ENCODE data around the gene NPLOC4.
A peak's percentile ranks its signal among the peaks of the same experiment; 100 is the strongest.
"Not testable (repeated sequence)": the region's sequence is repeated elsewhere in the genome, so short reads cannot be mapped to it uniquely, and the experiment has no call there.

The NPLOC4 gene

DNA sequence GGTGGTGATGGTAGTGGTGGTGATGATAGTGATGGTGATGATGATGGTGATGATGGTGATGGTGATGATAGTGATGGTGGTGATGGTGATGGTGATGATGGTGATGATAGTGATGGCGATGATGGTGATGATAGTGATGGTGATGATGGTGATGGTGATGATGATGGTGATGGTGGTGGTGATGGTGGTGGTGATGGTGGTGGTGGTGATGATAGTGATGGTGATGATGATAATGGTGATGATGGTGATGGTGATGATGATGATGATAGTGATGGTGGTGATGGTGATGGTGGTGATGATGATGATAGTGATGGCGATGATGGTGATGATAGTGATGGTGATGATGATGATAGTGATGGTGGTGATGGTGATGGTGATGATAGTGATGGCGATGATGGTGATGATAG lies 104.9 kb downstream of the NPLOC4 start:
- not testable (repeated sequence) for DNase-seq

DNA sequence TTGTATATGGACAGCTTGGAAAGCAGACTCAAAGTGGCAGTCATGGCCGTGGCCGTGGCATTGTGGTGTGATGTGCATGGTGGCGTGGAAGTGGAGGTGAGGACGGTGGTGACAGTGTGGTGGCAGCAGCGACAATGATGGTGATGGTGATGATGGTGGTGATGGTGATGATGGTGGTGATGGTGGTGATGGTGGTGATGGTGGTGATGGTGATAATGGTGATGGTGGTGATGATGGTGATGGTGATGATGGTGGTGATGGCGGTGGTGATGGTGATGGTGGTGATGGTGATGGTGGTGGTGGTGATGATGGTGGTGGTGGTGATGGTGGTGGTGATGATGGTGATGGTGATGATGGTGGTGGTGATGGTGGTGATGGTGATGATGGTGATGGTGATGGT lies 105.9 kb downstream of the NPLOC4 start:
- DNase-seq = not testable (repeated sequence)

DNA sequence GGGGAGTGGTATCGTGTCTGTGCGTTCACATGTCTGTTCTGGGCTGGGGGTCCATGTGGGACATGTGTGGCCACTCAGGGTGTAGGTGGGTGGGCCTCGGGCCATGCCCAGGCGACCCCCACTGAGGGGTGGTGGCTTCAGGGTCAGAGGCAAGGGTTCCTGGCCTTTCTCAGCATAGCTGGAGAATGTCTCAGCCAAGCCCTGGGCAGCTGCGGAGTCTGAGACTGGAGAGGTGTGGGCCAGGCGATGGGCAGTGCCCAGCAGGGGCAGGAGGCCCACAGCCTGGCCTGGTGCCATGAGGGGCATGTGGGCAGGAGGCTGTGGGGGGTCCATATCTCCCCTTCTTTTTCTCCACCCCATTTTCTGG lies 107.5 kb downstream of the NPLOC4 start:
- no peak for DNase-seq

DNA sequence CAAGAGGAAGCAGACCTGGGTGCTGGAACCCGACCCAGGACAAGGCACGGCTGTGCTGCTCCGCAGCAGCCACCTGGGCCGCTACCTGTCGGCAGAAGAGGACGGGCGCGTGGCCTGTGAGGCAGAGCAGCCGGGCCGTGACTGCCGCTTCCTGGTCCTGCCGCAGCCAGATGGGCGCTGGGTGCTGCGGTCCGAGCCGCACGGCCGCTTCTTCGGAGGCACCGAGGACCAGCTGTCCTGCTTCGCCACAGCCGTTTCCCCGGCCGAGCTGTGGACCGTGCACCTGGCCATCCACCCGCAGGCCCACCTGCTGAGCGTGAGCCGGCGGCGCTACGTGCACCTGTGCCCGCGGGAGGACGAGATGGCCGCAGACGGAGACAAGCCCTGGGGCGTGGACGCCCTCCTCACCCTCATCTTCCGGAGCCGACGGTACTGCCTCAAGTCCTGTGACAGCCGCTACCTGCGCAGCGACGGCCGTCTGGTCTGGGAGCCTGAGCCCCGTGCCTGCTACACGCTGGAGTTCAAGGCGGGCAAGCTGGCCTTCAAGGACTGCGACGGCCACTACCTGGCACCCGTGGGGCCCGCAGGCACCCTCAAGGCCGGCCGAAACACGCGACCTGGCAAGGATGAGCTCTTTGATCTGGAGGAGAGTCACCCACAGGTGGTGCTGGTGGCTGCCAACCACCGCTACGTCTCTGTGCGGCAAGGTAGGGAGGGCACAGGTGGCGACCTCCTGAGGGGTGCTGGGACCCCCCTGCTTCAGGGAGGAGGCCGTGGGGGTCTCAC lies 108.1 kb downstream of the NPLOC4 start:
- no peak for DNase-seq

DNA sequence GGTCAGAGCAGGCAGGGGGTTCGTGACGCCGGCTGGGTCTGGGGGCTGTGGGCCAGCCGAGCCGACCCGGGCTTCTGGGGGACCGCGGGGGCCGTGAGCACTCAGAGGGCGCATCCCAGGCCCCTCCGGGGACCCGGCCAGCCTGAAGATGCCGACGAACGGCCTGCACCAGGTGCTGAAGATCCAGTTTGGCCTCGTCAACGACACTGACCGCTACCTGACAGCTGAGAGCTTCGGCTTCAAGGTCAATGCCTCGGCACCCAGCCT lies 108.6 kb downstream of the NPLOC4 start:
- DNase-seq = no peak

DNA sequence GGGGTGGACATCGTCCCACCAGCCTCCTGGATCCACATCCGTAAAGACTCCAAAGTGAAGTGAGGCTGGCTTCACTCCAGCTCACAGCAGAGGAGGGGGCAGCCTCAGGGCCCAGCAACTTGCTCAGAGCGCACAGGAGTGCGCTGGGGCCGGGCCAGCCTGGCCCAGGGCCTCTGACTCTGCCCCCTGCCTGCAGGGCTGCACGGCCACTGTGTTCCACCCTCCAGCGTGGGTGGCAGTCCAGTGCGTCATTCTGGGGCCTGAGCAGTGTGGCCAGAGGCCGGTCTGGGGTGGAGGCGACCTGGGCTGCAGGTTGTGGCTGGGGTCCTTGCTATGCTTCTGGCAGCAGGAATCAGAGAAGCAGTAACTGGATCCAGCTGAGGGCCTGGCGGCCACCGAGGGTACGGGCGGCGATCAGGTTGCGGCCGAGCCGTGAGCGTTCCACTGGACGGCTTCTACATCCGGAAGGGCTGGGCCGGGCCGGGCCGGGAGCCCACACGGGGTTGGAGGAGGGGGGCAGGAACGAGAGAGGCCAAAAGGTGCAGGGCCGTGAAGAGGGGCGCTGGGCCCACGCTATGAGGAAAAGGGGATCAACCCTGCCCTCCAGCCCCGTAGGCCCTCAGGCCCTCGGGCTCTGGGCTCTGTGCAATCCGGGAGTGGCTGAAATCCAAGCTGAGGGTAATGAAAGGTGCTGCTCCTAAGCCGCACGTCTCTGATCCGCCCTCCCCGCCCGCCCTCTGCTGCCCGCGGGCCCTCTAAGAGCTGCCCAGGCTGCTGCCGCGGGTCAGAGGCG lies 109.1 kb downstream of the NPLOC4 start, which contains the start of gene FSCN2:
Gene FSCN2 (plus strand): TSS at position 787 of the 793 bp plus-strand sequence. CDS start 155 bp downstream, outside the sequence.
- DNase-seq = no peak

DNA sequence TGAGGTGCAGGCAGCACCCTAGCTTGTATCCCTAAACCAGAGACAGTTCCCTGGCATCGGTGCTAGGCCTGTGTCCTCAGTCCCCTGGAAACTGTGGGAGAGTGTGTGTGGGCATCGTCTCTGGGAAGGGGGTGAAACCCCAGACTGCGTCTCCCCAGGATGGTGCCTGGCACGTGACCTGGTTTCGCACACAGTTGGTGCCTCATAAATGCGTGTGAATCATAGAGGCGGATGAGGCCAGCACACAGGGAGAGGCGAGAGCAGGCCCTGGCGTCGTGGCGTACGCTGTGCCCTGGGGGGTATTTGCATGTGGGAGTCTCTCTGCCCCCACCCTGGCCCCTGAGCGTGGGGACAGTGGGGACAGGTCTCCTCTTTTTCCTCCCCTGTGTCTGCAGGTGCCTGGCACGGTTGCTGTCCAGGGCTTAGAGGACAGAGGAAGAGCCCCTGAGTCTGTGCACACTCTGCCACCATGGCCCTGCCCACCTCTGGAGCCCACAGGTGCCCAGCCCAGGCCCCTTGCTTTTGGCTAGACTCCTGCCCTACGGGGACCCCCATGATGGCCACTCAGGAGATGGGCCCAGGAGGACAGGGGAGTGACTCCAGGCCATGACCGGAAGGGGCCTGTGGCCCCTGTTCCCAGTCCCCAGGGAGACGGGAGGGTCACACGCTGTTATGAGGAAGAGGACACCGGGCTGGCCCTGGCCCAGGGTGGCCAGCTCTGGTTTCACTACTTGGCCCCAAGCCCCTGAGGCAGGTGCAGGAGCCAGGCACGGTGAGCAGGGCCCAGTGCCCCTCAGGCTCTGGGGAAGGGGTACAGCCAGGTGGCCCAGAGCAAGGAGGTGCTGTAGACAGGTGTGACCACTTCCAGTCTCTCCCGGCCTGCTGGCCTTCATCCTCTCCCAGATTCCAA lies 110.0 kb downstream of the NPLOC4 start:
- DNase-seq = no peak

DNA sequence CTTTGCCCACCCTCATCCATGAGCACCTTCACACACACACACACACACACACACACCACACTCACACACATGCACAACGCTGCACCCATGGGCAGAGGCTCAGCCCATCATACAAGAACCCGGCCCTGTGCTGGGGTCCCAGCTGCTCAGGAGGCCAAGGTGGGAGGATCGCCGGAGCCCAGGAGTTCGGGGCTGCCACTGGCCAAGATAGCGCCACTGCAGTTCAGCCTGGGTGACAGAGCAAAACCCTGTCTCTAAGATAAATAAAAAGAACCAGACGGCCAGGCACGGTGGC lies 112.1 kb downstream of the NPLOC4 start:
- no peak for DNase-seq

DNA sequence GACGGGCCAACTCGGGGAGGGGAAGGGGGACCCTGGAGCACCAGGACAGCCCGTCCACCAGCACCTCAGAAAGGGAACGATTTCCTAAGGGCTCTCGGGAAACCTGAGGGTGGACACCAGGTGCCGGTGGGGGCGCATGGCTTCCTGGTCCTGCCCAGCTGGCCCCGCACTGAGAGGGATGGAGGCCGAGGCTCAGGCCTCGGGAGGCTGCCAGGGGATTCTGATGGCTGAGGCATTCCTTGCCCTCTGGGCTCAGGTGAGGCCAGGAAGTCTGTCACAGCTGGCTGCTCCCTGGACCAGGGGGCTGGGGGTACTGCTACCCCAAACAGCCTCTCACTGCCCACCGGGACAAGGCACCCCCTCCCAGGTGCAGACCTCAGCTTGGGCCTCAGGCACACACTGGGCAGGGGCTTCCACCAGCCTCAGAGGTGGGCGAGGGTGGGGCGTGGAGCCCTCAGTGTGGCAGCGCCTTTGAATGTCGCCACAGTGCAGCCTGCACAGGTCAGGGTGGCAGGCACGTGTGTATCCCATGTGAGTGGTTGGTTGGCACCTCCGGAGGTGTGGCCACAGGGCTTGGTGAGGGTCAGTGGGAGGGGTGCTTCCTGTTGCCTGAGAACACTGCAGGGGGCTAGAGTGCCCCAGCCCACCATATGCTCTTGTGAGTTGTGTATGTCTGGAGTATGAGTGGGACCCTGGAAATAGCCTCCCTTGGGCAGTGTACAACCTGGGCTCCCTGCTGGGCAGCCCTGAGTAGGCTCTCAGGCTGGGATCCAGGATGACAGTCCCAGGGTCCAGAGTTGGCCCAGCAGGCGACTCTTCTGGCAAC lies 112.7 kb downstream of the NPLOC4 start:
- DNase-seq = no peak

DNA sequence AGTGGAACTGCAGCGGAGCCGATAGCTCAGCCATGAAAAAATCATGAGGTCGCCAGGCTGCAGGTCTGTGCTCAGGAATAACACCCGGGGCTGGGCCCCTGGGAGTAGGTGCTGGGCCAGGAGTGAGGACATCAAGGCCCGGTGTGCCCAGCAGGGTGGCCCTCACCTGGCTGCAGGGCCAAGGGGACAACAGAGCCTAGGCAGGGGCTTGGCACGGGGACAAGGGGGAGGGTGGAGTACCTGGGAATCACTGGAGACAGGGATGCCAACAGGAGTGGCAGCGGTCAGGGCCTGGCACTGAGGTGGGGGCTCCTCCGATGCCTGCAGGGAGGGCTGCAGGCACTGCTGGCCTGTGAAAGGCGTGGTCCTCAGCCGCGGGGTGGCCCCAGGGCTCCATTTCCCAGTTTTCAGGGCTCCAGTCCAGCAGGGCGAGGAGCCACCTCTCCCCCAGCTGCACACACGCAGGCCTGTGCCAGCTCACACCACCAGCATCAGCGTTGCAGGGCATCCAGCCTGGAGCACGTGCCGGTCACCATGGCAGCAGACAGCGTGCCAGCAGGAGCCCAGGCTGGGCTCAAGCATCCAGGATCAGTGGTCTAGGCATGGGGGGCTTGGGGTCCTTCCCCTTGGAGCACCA lies 113.4 kb downstream of the NPLOC4 start:
- DNase-seq = no peak

DNA sequence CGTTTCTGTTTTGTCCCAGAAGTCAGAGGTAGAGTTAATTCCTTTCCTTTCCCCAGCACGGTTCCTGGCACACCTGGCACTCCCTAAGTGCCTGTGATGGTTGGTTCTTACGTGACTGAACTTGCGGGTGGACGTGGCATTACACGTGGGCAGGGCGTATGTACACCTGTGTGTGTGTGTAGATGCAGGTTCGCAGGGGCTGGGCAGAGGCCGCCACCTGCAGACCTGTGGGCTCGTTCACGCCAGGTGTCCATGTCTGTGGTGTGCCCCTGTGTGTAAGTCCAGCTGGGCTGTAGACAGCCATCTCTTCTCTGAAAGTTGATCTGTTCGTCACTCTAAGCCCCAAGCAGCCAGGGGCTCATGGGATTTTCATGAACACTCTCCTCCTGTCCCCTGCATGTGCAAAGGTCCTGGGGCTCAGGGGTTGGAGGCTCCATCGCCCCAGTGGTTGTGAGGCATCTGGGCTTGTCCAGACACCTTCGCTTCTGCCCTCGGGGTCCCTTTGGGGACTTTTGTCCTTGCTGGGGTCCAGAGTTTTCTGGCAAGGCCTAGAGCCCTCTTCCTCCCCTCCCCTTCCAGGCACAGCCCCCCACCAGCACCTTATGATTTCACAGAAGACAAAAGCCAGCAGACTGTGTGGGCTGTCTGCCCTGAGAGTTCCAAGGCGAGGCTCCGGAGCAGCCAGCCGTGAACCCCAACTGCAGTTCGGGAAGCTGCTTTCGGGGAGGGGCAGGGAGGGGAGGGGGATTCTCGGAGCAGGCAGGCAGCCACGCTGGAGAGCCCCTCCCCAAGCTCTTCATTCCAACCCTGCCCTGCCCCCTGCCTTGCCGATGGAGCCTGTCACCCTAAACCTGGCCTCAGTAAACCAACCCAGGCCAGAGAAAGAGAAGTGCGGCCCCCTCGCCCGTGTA lies 114.2 kb downstream of the NPLOC4 start:
- DNase-seq = peak; percentile 60

DNA sequence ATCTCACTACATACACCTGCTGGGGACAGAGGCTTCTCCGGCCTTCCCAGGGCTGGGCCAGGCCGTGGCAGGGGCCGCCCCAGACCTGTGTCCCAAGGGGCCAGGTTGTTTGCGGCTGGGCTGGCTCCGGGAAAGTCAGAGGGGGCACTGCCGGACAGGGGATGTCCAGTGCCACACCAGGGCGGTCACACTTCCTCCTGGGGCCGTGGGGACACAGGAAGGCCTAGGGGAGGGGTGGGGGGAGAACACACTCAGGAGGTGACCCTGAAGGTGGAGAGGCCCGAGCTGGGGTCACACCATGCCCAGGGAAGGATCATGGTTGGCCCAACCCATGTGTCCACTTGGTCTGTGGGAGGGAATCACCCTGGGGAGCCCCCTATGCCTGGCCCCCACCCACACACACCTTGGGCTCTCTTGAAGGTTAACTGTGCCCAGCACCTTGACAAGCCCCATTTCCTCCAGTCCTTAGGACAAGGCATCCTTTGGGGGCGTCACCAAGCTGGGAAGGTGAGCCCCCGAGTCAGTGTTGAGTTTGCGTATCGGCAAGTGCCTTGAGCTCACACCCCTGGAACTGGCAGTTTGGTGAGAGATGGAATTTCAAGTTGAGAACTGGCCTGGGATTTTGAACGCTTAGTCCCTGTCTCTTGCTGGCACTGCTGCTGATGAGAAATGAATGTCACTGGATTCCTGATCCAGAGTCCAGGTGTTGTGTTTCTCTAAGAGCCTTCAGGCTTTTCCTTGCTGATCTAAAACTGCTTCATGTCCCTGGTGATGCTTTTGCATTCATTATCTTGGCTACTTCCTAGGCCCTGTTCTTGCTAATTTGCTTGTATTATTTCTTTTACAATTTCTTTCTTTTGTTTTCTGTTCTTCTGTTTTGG lies 116.7 kb downstream of the NPLOC4 start:
- DNase-seq = no peak

DNA sequence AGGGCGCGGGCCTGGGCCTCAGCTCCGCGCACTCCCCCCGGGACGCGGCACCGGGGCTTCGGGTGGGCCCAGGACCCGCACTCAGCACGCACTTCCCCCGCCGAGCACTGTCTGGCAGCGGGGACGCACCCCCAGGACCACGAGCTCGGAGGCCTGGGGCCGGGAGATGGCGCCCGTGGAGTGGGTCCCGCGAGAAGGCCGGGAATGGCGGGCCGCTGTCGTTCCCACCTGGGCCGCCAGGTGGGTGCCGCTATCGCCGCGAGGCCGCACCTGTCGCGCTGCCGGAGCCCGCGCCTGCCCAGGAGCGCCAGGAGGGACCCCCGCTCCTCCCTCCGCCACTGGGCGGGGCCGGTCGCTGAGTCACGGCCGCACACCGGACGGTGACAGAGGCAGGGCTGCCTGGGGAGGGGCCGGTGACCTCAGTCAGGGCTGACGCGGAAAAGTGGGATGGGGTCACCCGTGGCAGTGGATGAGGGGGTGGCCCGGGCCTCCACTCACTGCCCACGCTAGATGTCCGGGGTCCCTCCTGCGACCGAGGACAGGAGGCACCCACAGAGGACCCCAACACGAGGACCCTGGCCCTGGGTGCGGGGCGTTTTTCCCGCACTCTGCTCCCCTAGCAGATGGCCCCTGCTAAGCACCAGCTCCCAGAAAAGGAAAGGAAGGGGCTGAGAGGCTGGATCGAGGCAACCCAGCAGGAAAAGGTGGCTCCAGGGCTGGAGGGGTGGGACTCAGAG lies 117.5 kb downstream of the NPLOC4 start:
- peak; percentile 25 for DNase-seq

DNA sequence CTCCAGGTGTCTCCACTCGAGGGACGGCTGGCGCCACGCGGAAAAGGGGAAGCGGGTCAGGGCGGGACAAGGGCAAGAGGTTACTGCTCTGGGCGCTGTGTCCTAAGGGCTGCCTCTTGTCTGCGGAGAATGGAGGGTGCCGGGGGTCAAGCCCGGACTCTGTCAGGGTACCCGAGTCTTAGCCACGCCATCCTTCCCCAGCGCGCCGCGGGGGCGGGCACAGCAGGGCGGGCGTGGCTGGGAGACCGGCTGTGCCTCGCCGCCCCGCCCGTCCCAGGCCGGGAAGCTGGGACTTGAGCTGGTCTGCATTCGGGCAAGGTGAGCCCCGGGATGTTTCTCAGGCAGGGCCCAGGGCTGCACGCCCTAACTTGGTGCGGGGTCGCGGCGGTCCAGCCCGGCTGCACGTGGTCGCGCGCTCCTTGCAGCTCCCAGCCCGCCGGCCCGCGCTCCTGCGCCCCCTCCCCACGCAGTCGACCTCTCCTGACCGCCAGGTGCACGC lies 118.1 kb downstream of the NPLOC4 start:
- peak; percentile 37 for DNase-seq

DNA sequence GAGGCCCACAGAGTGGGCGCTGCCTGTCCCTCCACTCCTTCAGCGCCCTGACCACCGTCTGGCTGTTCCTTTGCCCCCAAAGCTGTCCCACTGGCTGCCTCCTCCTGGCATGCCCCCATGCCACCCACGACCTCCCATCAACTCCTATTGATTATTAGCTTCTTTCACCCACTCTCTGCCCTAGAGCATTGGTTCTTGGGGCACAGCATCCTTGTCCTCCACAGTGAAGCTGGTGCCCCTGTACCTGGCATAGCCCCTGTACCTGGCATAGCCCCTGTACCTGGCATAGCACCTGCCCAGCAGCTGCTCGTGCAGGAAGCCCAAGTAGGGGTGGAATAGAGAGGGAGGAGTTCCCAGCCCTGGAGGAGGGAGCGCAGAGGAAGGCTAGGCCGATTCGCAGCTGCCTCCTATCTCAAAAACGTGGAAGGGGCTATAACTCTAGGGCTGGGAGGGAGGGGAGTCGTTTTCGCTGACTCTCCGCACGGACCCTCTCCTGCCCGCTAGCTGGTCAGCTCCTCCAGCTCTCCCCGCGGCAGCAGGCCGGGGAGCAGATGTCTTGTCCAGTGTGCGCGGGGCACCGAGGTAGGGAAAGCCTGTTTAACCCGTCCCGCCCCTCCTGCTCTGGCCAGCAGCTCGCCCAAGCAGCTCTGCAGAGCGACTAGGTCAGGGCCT lies 118.7 kb downstream of the NPLOC4 start:
- no peak for DNase-seq

DNA sequence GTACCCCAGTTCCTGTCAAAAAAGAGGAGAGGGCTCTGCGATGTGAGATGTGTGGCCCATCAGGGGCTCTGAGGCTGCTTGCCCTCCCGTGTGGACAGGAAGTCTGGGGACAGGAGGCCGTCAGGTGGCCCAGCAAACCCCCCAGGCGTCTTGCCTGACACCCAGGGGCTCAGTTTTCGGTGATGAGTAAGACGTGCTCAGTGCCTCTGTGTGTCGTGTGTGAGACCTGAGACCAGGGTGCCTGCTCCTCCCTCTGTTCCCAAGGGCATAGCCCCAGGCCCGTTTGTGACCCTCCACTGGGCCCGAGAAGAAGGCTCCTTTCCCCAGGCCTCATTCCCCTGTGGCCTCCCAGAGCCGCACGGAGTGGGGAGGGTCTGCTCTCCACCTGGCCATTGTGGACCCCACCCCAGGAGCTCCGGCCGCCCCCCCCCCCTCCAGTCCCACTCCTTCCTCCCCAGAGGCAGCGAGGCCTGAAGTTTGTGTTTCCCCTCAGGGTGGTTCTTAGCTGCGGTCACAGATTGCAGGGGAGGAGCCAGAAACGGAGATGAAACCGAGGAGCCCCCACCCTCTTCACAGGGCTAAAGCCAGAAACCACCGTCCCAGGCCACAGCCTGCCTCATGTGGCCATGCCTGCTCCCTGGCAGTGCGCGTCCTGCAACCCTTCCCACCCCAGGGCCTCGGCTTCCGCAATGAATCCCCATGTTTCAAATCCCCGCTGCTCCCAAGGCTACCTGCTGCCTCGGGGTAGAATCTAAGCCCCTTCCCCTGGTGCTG lies 119.4 kb downstream of the NPLOC4 start:
- DNase-seq = no peak

DNA sequence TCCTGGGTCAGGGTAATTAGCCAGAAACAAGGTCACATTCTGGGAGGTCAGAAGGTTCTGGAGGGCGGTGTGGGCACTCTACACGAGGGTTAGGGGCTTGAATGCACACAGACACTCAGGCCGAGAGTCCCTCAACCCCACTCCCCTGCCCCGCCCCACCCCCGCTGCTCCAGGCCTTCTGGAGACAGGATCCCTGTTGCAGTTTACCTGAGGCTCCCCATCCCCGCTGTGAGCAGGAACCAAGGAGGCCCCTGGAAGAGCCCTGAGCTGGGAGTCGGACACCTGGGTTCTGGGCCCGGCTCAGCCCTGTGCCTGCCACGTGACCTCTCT lies 119.9 kb downstream of the NPLOC4 start:
- no peak for DNase-seq

DNA sequence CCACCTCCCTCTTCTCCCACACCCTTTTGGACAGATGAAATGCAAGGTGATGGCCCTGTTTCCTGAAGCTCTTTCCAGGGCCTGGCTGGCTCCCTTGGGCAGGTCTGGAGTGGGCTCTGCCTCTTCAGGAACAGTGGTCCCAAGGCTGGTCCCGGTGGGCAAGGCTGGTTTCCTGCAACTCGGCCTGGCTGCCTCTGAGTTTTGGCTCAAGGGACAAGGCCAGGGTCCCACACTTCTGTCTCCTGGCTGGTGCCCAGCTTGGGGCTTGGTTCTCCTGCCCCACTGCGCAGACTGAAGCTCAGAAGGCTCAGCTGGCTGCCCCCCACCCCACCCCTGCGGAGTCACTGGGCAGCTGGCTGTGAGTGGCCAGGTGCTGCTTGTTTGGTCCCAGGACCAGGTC lies 120.5 kb downstream of the NPLOC4 start:
- DNase-seq = no peak

Data from kidney glomerular epithelial cell (primary cell).